Gastrocnemius medialis (tissue), 4 donors: ENCODE measurements around the gene ACO2. TPM values are rescaled to one million over a fixed set of nuclear protein-coding genes. Genes with fewer than 3 reads are reported as not detected.

ENCODE experiments used
- ATAC-seq, 2 donors: fragments of 150-250 bp; one replicate each; pipeline ENCODE4 v1.9.1; 2016
- DNase-seq, 2 donors: peaks; one replicate each; pipeline ENCODE4 v3.0.0-alpha.2; 2019
- H3K27ac ChIP-seq, 4 donors: fragments of 200-600 bp; sonication (generic); 1 replicate in 1 of 4; 2 replicates in 3 of 4; pipeline ENCODE4 v1.5.1; 2016 to 2018; ENCODE audit warnings: mild to moderate bottlenecking in 2 of 4, moderate library complexity in 1 of 4
- H3K27me3 ChIP-seq, 3 donors: fragments of 200-600 bp; sonication (generic) in 2 of 3; 1 replicate in 1 of 3; 2 replicates in 2 of 3; pipeline versions ENCODE4 v1.5.1 to v1.6.0; 2016 to 2019; ENCODE audit warnings: mild to moderate bottlenecking in 1 of 3, moderate library complexity in 1 of 3
- H3K36me3 ChIP-seq, 2 donors: fragments of 200-600 bp; sonication (generic) in 1 of 2; one replicate each; pipeline ENCODE4 v1.5.1; 2017 to 2018
- H3K4me1 ChIP-seq, 2 donors: fragments of 200-600 bp; sonication (generic) in 1 of 2; one replicate each; pipeline ENCODE4 v1.5.1; 2016 to 2017; ENCODE audit warnings: mild to moderate bottlenecking in 2 of 2
- H3K4me3 ChIP-seq, 4 donors: fragments of 200-600 bp; sonication (generic) in 3 of 4; 1 replicate in 1 of 4; 2 replicates in 3 of 4; pipeline ENCODE4 v1.5.1; 2016 to 2019; ENCODE audit warnings: mild to moderate bottlenecking in 2 of 4
- H3K9me3 ChIP-seq, 3 donors: fragments of 200-600 bp; sonication (generic) in 2 of 3; 1 replicate in 1 of 3; 2 replicates in 2 of 3; pipeline ENCODE4 v1.5.1; 2016 to 2019
- CTCF ChIP-seq, 5 experiments: fragments of 450-650 bp in 3 of 5; fragments of 200-600 bp in 2 of 5; sonication (generic) in 2 of 5; IDR thresholded peaks in 4 of 5; conservative IDR thresholded peaks in 1 of 5; 1 replicate in 4 of 5; 2 replicates in 1 of 5; pipeline ENCODE4 v1.5.1; 2016 to 2019; ENCODE audit warnings: antibody characterized with exemption in 5 of 5, mild to moderate bottlenecking in 3 of 5, moderate library complexity in 3 of 5
- POLR2A ChIP-seq, 2 donors: fragments of 450-650 bp; IDR thresholded peaks; one replicate each; pipeline ENCODE4 v1.6.1; 2017; ENCODE audit warnings: antibody characterized with exemption in 2 of 2, mild to moderate bottlenecking in 2 of 2, moderate library complexity in 2 of 2
- in situ Hi-C, 4 donors: fragments of 200-750 bp; cut with MboI; loops; one replicate each; pipeline versions ENCODE4 v1.15.0 to v1.8.0; 2017; ENCODE audit warnings: low sequenced_read_pairs in 4 of 4
- intact Hi-C: fragments of 100-400 bp; cut with DNase I; formaldehyde crosslinking; loops from one replicate; pipeline ENCODE4 v1.15.1; 2023; ENCODE audit warnings: low total_unique reads
- total RNA-seq, 4 donors: library from RNA; depleted of rRNA; stranded (reverse); fragments of >200 nt; gene quantifications; one replicate each; pipeline versions ENCODE4 v1.1.0 to v1.2.3, GENCODE V29; 2016

Gene ACO2
- total RNA-seq, 4 donors from 2014 or later = 361 to 763 (median 473) TPM

GRCh38 chr22:41540006-41540315 is 71.0 kb downstream of the ACO2 start:
- intact Hi-C loops = loop anchor here (10.0 kb wide), 1 partner anchor 685 kb away; the partner anchor contains the start of genes ST13 and XPNPEP3

GRCh38 chr22:41540365-41540764 is 71.4 kb downstream of the ACO2 start:
- peak overlapping the region in 1 of 4 donors; percentile 25 for H3K27ac ChIP-seq
- no peak for ATAC-seq
- intact Hi-C loops = loop anchor here (10.0 kb wide), 1 partner anchor 686 kb away; the partner anchor contains the start of genes ST13 and XPNPEP3

More at GRCh38 chr22:41540006-41540315, 71.0 kb downstream of the ACO2 start:
- DNase-seq = no peak
- peak overlapping the region in 1 of 4 donors; percentile 25 for H3K27ac ChIP-seq
- in situ Hi-C loops = loop anchor here in 1 of 4 donors (25.0 kb wide), 1 partner anchor 253 kb away; the partner anchor contains the start of gene RANGAP1
- TF ChIP-seq CTCF (IDR thresholded peaks at IDR 0.05 in 4 of 5, conservative IDR thresholded peaks at IDR 0.05 in 1 of 5) (no peak), POLR2A (IDR thresholded peaks at IDR 0.05) (no peak)
- peaks cover 0 to 2% of the 10 kb centered on the region in 2 donors for H3K36me3 ChIP-seq
- peaks cover 16 to 22% of the 10 kb centered on the region in 2 donors for H3K4me1 ChIP-seq
- H3K27me3 ChIP-seq = no peaks in the 10 kb centered on the region
- no peak overlapping the region for H3K4me3 ChIP-seq
- no peaks in the 10 kb centered on the region for H3K9me3 ChIP-seq
- ATAC-seq = no peak

GRCh38 chr22:41541484-41541883 is 72.6 kb downstream of the ACO2 start:
- in situ Hi-C loops = loop anchor here in 1 of 4 donors (25.0 kb wide), 1 partner anchor 254 kb away; the partner anchor contains the start of gene RANGAP1
- Histone ChIP-seq H3K4me3 (no peak overlapping the region), H3K4me1 (peaks cover 17 to 25% of the 10 kb centered on the region in 2 donors), H3K27me3 (no peaks in the 10 kb centered on the region), H3K27ac (no peak overlapping the region), H3K9me3 (no peaks in the 10 kb centered on the region), H3K36me3 (no peaks in the 10 kb centered on the region)
- no peak for ATAC-seq
- TF ChIP-seq CTCF (IDR thresholded peaks at IDR 0.05 in 4 of 5, conservative IDR thresholded peaks at IDR 0.05 in 1 of 5) (no peak), POLR2A (IDR thresholded peaks at IDR 0.05) (no peak)
- DNase-seq = no peak
- intact Hi-C loops = loop anchor here (10.0 kb wide), 1 partner anchor 687 kb away; the partner anchor contains the start of genes ST13 and XPNPEP3

More at GRCh38 chr22:41540365-41540764, 71.4 kb downstream of the ACO2 start:
- no peaks in the 10 kb centered on the region for H3K9me3 ChIP-seq
- H3K36me3 ChIP-seq = no peaks in the 10 kb centered on the region
- no peak overlapping the region for H3K4me3 ChIP-seq
- TF ChIP-seq POLR2A (IDR thresholded peaks at IDR 0.05) (no peak), CTCF (IDR thresholded peaks at IDR 0.05 in 4 of 5, conservative IDR thresholded peaks at IDR 0.05 in 1 of 5) (no peak)
- in situ Hi-C loops = loop anchor here in 1 of 4 donors (25.0 kb wide), 1 partner anchor 253 kb away; the partner anchor contains the start of gene RANGAP1
- no peaks in the 10 kb centered on the region for H3K27me3 ChIP-seq
- peaks cover 17 to 25% of the 10 kb centered on the region in 2 donors for H3K4me1 ChIP-seq
- no peak for DNase-seq

GRCh38 chr22:41542224-41542623 is 73.3 kb downstream of the ACO2 start:
- H3K27me3 ChIP-seq = no peaks in the 10 kb centered on the region
- H3K36me3 ChIP-seq = no peaks in the 10 kb centered on the region
- no peak overlapping the region for H3K4me3 ChIP-seq
- H3K4me1 ChIP-seq = peaks cover 17 to 25% of the 10 kb centered on the region in 2 donors
- DNase-seq (no peak), ATAC-seq (no peak)
- no peak for TF ChIP-seq POLR2A (IDR thresholded peaks at IDR 0.05)
- TF ChIP-seq CTCF (IDR thresholded peaks at IDR 0.05 in 4 of 5, conservative IDR thresholded peaks at IDR 0.05 in 1 of 5) = no peak
- in situ Hi-C loops (loop anchor here in 1 of 4 donors (25.0 kb wide), 1 partner anchor 255 kb away; the partner anchor contains the start of gene RANGAP1), intact Hi-C loops (loop anchor here (10.0 kb wide), 1 partner anchor 687 kb away; the partner anchor contains the start of genes ST13 and XPNPEP3)
- H3K27ac ChIP-seq = peak overlapping the region in 1 of 4 donors; percentile 90
- H3K9me3 ChIP-seq = no peaks in the 10 kb centered on the region
